GM18951 (cell line): ENCODE results near the gene GGTLC3.
"Not testable (repeated sequence)": the region's sequence is repeated elsewhere in the genome, so short reads cannot be mapped to it uniquely, and the experiment has no call there.

ENCODE experiments used
- in situ Hi-C: fragments of 300-500 bp; cut with MboI; formaldehyde crosslinking; loops from one replicate; pipeline ENCODE4 v1.12.0; 2022; ENCODE audit warnings: low sequenced_read_pairs, mixed read lengths, inconsistent platforms; ENCODE audit not compliant: unreplicated experiment

Gene GGTLC3

GRCh38 chr22:18522762-18523161 lies 4.8 kb upstream of the GGTLC3 start:
- in situ Hi-C loops, result not testable (repeated sequence)

GRCh38 chr22:18513454-18513853 lies 4.5 kb downstream of the GGTLC3 start:
- in situ Hi-C loops, result not testable (repeated sequence)

- in situ Hi-C loops, result not testable (repeated sequence)
These were observed 5.6 kb downstream of the GGTLC3 start for GRCh38 chr22:18512378-18512777.

- in situ Hi-C loops, result not testable (repeated sequence)
These were observed 6.6 kb downstream of the GGTLC3 start for GRCh38 chr22:18511327-18511726.

DNA sequence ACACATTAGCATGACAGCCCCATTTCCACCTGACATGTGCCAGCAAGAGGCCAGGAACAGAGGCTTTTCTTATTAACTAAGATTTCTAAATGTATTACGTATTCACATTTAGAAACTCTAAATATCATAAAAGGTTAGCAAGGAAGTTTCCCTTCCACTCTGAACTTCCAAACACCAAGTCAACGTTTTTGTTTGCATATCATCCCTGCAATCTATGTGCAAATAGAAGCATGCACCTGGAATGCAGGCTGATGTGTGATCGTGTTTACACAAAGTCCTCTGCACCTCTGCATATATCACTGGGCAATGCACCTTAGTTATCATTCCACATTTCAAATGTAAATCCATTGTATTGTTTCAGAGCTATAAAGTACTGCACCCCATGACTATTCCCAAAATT lies 21.7 kb downstream of the GGTLC3 start:
- in situ Hi-C loops, result not testable (repeated sequence)
